ENCODE results near the gene CLCNKA. TPM values are rescaled to one million over a fixed set of nuclear protein-coding genes. Genes with fewer than 3 reads are reported as not detected.

Gene CLCNKA
- polyA plus RNA-seq, 1 donor (not counting 4 experiments of a cell fraction or from before 2014, with no cell fraction given): not detected

DNA sequence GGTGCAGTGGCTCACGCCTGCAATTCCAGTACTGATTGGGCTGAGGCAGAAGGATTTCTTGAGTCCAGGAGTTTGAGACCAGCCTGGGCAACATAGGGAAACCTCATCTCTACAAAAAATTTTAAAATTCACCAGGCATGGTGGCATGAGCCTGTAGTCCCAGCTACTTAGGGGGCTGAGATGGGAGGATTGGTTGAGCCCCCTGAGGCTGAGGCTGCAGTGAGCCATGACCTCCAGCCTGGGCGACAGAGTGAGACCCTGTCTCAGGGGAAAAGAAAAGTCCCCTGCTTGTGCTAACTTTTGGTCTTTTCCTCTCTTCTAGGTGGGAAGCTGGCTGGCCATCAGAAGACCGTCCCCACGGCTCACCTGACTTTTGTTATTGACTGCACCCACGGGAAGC lies 16.2 kb upstream of the CLCNKA start:
- Histone ChIP-seq H3K9me3 (ENCODE audit: control insufficient read depth, low read depth, low read length) (no peaks in the 10 kb centered on the region), H4K20me1 (ENCODE audit: control insufficient read depth, extremely low read depth, insufficient read depth, low read length) (no peaks in the 10 kb centered on the region), H2AFZ (ENCODE audit: control insufficient read depth, low read length) (no peak overlapping the region), H3K4me3 (ENCODE audit: control insufficient read depth in 2 of 3, extremely low read depth in 1 of 3, insufficient read depth in 2 of 3, low read depth in 1 of 3, low read length in 3 of 3) (no peak overlapping the region), H3K9me1 (ENCODE audit: control insufficient read depth, extremely low read depth, insufficient read depth, low read length) (no peaks in the 10 kb centered on the region), H3K27me3 (ENCODE audit: control insufficient read depth, extremely low read depth, insufficient read depth, low read length) (no peaks in the 10 kb centered on the region), H3K9ac (ENCODE audit: control insufficient read depth, extremely low read depth, insufficient read depth, low read length) (no peak overlapping the region), H3K79me2 (ENCODE audit: control insufficient read depth, insufficient read depth, low read length) (no peaks in the 10 kb centered on the region), H3K36me3 (ENCODE audit: control insufficient read depth in 2 of 2, extremely low read depth in 1 of 2, insufficient read depth in 2 of 2, low read length in 2 of 2) (no peaks in the 10 kb centered on the region), H3K4me1 (ENCODE audit: control insufficient read depth, extremely low read depth, insufficient read depth, low read length) (peaks cover 15% of the 10 kb centered on the region), H3K27ac (ENCODE audit: control insufficient read depth, insufficient read depth, low read length) (no peak overlapping the region), H3K4me2 (ENCODE audit: control insufficient read depth, extremely low read depth, insufficient read depth, low read depth, low read length) (no peak overlapping the region)
- TF ChIP-seq, protein P1, sequence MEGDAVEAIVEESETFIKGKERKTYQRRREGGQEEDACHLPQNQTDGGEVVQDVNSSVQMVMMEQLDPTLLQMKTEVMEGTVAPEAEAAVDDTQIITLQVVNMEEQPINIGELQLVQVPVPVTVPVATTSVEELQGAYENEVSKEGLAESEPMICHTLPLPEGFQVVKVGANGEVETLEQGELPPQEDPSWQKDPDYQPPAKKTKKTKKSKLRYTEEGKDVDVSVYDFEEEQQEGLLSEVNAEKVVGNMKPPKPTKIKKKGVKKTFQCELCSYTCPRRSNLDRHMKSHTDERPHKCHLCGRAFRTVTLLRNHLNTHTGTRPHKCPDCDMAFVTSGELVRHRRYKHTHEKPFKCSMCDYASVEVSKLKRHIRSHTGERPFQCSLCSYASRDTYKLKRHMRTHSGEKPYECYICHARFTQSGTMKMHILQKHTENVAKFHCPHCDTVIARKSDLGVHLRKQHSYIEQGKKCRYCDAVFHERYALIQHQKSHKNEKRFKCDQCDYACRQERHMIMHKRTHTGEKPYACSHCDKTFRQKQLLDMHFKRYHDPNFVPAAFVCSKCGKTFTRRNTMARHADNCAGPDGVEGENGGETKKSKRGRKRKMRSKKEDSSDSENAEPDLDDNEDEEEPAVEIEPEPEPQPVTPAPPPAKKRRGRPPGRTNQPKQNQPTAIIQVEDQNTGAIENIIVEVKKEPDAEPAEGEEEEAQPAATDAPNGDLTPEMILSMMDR (optimal IDR thresholded peaks at IDR 0.05 in 1 of 3, IDR thresholded peaks at IDR 0.05 in 1 of 3, conservative IDR thresholded peaks at IDR 0.05 in 1 of 3; ENCODE audit: extremely low read depth in 1 of 3, insufficient read depth in 2 of 3, low read length in 3 of 3): no peak
- no peak for TF ChIP-seq EZH2 (IDR thresholded peaks at IDR 0.05; ENCODE audit: low read length)
- dilution Hi-C loops (cut with MboI; ENCODE audit: extremely low pct_ligation_motif_present, low sequenced_read_pairs): no loop called here
- DNase-seq (ENCODE audit: low read depth, low spot score) (no peak), FAIRE-seq (no peak)

DNA sequence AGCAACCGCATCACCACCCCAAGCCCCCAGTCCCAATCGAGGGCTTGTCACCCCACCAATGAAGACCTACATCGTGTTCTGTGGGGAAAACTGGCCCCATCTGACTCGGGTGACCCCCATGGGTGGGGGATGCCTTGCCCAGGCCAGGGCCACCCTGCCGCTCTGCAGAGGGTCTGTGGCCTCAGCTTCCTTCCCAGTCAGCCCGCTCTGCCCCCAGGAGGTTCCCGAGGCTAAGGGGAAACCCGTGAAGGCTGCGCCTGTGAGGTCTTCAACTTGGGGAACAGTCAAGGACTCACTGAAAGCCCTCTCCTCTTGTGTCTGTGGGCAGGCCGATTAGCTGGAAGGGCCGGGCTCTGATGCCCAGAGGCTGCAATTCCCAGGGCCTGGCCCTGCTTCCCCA lies 15.8 kb upstream of the CLCNKA start:
- H3K9me1 ChIP-seq (ENCODE audit: control insufficient read depth, extremely low read depth, insufficient read depth, low read length): no peaks in the 10 kb centered on the region
- no peaks in the 10 kb centered on the region for H3K9me3 ChIP-seq (ENCODE audit: control insufficient read depth, low read depth, low read length)
- H3K9ac ChIP-seq (ENCODE audit: control insufficient read depth, extremely low read depth, insufficient read depth, low read length): no peak overlapping the region
- no peaks in the 10 kb centered on the region for H3K79me2 ChIP-seq (ENCODE audit: control insufficient read depth, insufficient read depth, low read length)
- DNase-seq (ENCODE audit: low read depth, low spot score): no peak
- no peak overlapping the region for H3K4me2 ChIP-seq (ENCODE audit: control insufficient read depth, extremely low read depth, insufficient read depth, low read depth, low read length)
- no peaks in the 10 kb centered on the region for H3K27me3 ChIP-seq (ENCODE audit: control insufficient read depth, extremely low read depth, insufficient read depth, low read length)
- no peak overlapping the region for H3K27ac ChIP-seq (ENCODE audit: control insufficient read depth, insufficient read depth, low read length)
- H4K20me1 ChIP-seq (ENCODE audit: control insufficient read depth, extremely low read depth, insufficient read depth, low read length): no peaks in the 10 kb centered on the region
- dilution Hi-C loops (cut with MboI; ENCODE audit: extremely low pct_ligation_motif_present, low sequenced_read_pairs): no loop called here
- no peak overlapping the region for H3K4me3 ChIP-seq (ENCODE audit: control insufficient read depth in 2 of 3, extremely low read depth in 1 of 3, insufficient read depth in 2 of 3, low read depth in 1 of 3, low read length in 3 of 3)
- no peaks in the 10 kb centered on the region for H3K36me3 ChIP-seq (ENCODE audit: control insufficient read depth in 2 of 2, extremely low read depth in 1 of 2, insufficient read depth in 2 of 2, low read length in 2 of 2)
- H2AFZ ChIP-seq (ENCODE audit: control insufficient read depth, low read length): no peak overlapping the region
- H3K4me1 ChIP-seq (ENCODE audit: control insufficient read depth, extremely low read depth, insufficient read depth, low read length): peaks cover 15% of the 10 kb centered on the region
- TF ChIP-seq, protein P1 (optimal IDR thresholded peaks at IDR 0.05 in 1 of 3, IDR thresholded peaks at IDR 0.05 in 1 of 3, conservative IDR thresholded peaks at IDR 0.05 in 1 of 3; ENCODE audit: extremely low read depth in 1 of 3, insufficient read depth in 2 of 3, low read length in 3 of 3): no peak
- TF ChIP-seq EZH2 (IDR thresholded peaks at IDR 0.05; ENCODE audit: low read length): no peak
- no peak for FAIRE-seq
